OCI-LY3 (cell line): Measurements from ENCODE around the gene PUM1.

ENCODE experiments used
- CTCF ChIP-seq: fragments of 200-600, 300-600 bp; sonication (generic); IDR thresholded peaks from 2 replicates; pipeline ENCODE4 v1.5.1; 2014; ENCODE audit warnings: antibody characterized with exemption, low read length, low read depth
- EZH2phosphoT487 ChIP-seq: fragments of 200-600 bp; shearing (Covaris generic); IDR thresholded peaks from 2 replicates; pipeline ENCODE4 v1.6.1; 2018; ENCODE audit warnings: antibody characterized with exemption, mixed run types, low read depth

GRCh38 chr1:30964706-30965105 lies 100.8 kb downstream of the PUM1 start:
- TF ChIP-seq CTCF (no peak), EZH2phosphoT487 (no peak)
